Measurements from ENCODE around the gene LRMDA. TPM values are rescaled to one million over a fixed set of nuclear protein-coding genes. Genes with fewer than 3 reads are reported as not detected.

LRMDA gene
- total RNA-seq, 3 donors from 2014 or later: 9.4 to 14.9 (median 10.3) TPM

- TF ChIP-seq CTCF (IDR thresholded peaks at IDR 0.05): no peak
- no peak for DNase-seq
Measured at GRCh38 chr10:76296957-76297356, 865.5 kb downstream of the LRMDA start.

GRCh38 chr10:76297358-76297757, 865.9 kb downstream of the LRMDA start:
- Histone ChIP-seq H3K4me1 (ENCODE audit: low read depth) (no peaks in the 10 kb centered on the region), H3K36me3 (ENCODE audit: low read depth) (no peaks in the 10 kb centered on the region), H3K4me3 (no peak overlapping the region), H3K9me3 (no peaks in the 10 kb centered on the region)
- TF ChIP-seq CTCF (IDR thresholded peaks at IDR 0.05): no peak
- intact Hi-C loops (cut with DNase I, micrococcal nuclease): no loop called here
- DNase-seq: no peak
- no peak for ATAC-seq

More at GRCh38 chr10:76296957-76297356, 865.5 kb downstream of the LRMDA start:
- ATAC-seq: no peak
- H3K4me1 ChIP-seq (ENCODE audit: low read depth): no peaks in the 10 kb centered on the region
- intact Hi-C loops (cut with DNase I, micrococcal nuclease): no loop called here
- H3K36me3 ChIP-seq (ENCODE audit: low read depth): no peaks in the 10 kb centered on the region
- H3K9me3 ChIP-seq: no peaks in the 10 kb centered on the region
- no peak overlapping the region for H3K4me3 ChIP-seq

GRCh38 chr10:76297780-76298281, 866.4 kb downstream of the LRMDA start:
- no peak for TF ChIP-seq CTCF (IDR thresholded peaks at IDR 0.05)
- ATAC-seq (no peak), DNase-seq (no peak)
- Histone ChIP-seq H3K4me3 (no peak overlapping the region), H3K4me1 (ENCODE audit: low read depth) (no peaks in the 10 kb centered on the region), H3K36me3 (ENCODE audit: low read depth) (no peaks in the 10 kb centered on the region), H3K9me3 (no peaks in the 10 kb centered on the region)
- intact Hi-C loops (cut with DNase I, micrococcal nuclease): no loop called here

- no peak for DNase-seq
Measured at GRCh38 chr10:76298329-76298728, 866.9 kb downstream of the LRMDA start.

GRCh38 chr10:76299501-76299900, 868.1 kb downstream of the LRMDA start:
- H3K9me3 ChIP-seq: no peaks in the 10 kb centered on the region
- no peaks in the 10 kb centered on the region for H3K36me3 ChIP-seq (ENCODE audit: low read depth)
- H3K4me1 ChIP-seq (ENCODE audit: low read depth): no peaks in the 10 kb centered on the region
- ATAC-seq: no peak
- intact Hi-C loops (cut with DNase I, micrococcal nuclease): no loop called here
- no peak for TF ChIP-seq CTCF (IDR thresholded peaks at IDR 0.05)
- no peak for DNase-seq
- H3K4me3 ChIP-seq: no peak overlapping the region

More at GRCh38 chr10:76298329-76298728, 866.9 kb downstream of the LRMDA start:
- Histone ChIP-seq H3K4me1 (ENCODE audit: low read depth) (no peaks in the 10 kb centered on the region), H3K36me3 (ENCODE audit: low read depth) (no peaks in the 10 kb centered on the region), H3K9me3 (no peaks in the 10 kb centered on the region), H3K4me3 (no peak overlapping the region)
- intact Hi-C loops (cut with DNase I, micrococcal nuclease): no loop called here
- TF ChIP-seq CTCF (IDR thresholded peaks at IDR 0.05): no peak
- ATAC-seq: no peak

GRCh38 chr10:76301211-76301610, 869.8 kb downstream of the LRMDA start:
- no peak overlapping the region for H3K4me3 ChIP-seq
- no peak for DNase-seq
- ATAC-seq: no peak
- no peaks in the 10 kb centered on the region for H3K4me1 ChIP-seq (ENCODE audit: low read depth)
- TF ChIP-seq CTCF (IDR thresholded peaks at IDR 0.05): no peak
- H3K36me3 ChIP-seq (ENCODE audit: low read depth): no peaks in the 10 kb centered on the region
- intact Hi-C loops (cut with DNase I, micrococcal nuclease): no loop called here
- H3K9me3 ChIP-seq: no peaks in the 10 kb centered on the region

Data from mucosa of descending colon (tissue), 3 donors.